SK-N-SH treated with all-trans-retinoic acid at 6 μM for 48 hours (cell line): Measurements from ENCODE around the gene LIMK2.

Source experiments
- ATAC-seq: fragments of 200-7000 bp; cut with Tn5 transposase; 3 replicates; pipeline ENCODE4 v1.9.1; 2020; ENCODE audit warnings: mild to moderate bottlenecking, moderate library complexity
- ARNTL ChIP-seq: fragments of 450-650 bp; formaldehyde crosslinking; IDR thresholded peaks from 2 replicates; pipeline ENCODE4 v1.5.0; 2020; ENCODE audit warnings: low read depth, mild to moderate bottlenecking, moderate library complexity, borderline replicate concordance
- BACH2 ChIP-seq: fragments of 250-450 bp; sonication (Bioruptor Pico); IDR thresholded peaks from 2 replicates; pipeline ENCODE4 v1.9.0; 2021; ENCODE audit warnings: mild to moderate bottlenecking, borderline replicate concordance
- CSDC2 ChIP-seq: fragments of 250-450 bp; sonication (Bioruptor Pico); IDR thresholded peaks from 2 replicates; pipeline ENCODE4 v1.5.0; 2020; ENCODE audit warnings: mild to moderate bottlenecking, moderate library complexity
- ESRRG ChIP-seq: fragments of 250-450 bp; sonication (Bioruptor Pico); IDR thresholded peaks from 2 replicates; pipeline ENCODE4 v1.6.1; 2021; ENCODE audit warnings: mild to moderate bottlenecking
- GLIS3 ChIP-seq: fragments of 250-450 bp; sonication (Bioruptor Pico); IDR thresholded peaks from 2 replicates; pipeline ENCODE4 v1.5.0; 2020; ENCODE audit warnings: mild to moderate bottlenecking, moderate library complexity
- ISL1 ChIP-seq: fragments of 250-450 bp; sonication (Bioruptor Pico); IDR thresholded peaks from 2 replicates; pipeline ENCODE4 v2.1.2; 2022; ENCODE audit warnings: mild to moderate bottlenecking, moderate library complexity
- OSR1 ChIP-seq: fragments of 250-450 bp; sonication (Bioruptor Pico); IDR thresholded peaks from 2 replicates; pipeline ENCODE4 v1.8.0; 2022; ENCODE audit warnings: moderate library complexity, mild to moderate bottlenecking, inconsistent platforms
- PPARA ChIP-seq: fragments of 250-450 bp; sonication (Bioruptor Pico); IDR thresholded peaks from 2 replicates; pipeline ENCODE4 v1.5.0; 2020; ENCODE audit warnings: mild to moderate bottlenecking, borderline replicate concordance
- RARB ChIP-seq: fragments of 250-450 bp; sonication (Bioruptor Pico); IDR thresholded peaks from 2 replicates; pipeline ENCODE4 v1.8.0; 2021; ENCODE audit warnings: mild to moderate bottlenecking, moderate library complexity
- SNAI2 ChIP-seq: fragments of 250-450 bp; sonication (Bioruptor Pico); IDR thresholded peaks from 2 replicates; pipeline ENCODE4 v1.5.0; 2020; ENCODE audit warnings: mild to moderate bottlenecking, moderate library complexity
- TOX ChIP-seq: fragments of 250-450 bp; sonication (Bioruptor Pico); IDR thresholded peaks from 2 replicates; pipeline ENCODE4 v1.8.0; 2021; ENCODE audit warnings: mild to moderate bottlenecking, moderate library complexity, borderline replicate concordance
- ZC3H10 ChIP-seq: fragments of 250-450 bp; sonication (Bioruptor Pico); IDR thresholded peaks from 2 replicates; pipeline ENCODE4 v1.5.1; 2021; ENCODE audit warnings: mild to moderate bottlenecking, moderate library complexity
- ZFP3 ChIP-seq: fragments of 250-450 bp; sonication (Bioruptor Pico); IDR thresholded peaks from 2 replicates; pipeline ENCODE4 v1.5.0; 2020; ENCODE audit warnings: mild to moderate bottlenecking, moderate library complexity
- ZFP30 ChIP-seq: fragments of 450-650 bp; formaldehyde crosslinking; IDR thresholded peaks from 2 replicates; pipeline ENCODE4 v1.5.0; 2022; ENCODE audit warnings: mild to moderate bottlenecking, moderate library complexity
- ZNF70 ChIP-seq: fragments of 450-650 bp; formaldehyde crosslinking; IDR thresholded peaks from 2 replicates; pipeline ENCODE4 v1.5.0; 2020; ENCODE audit warnings: mild to moderate bottlenecking, moderate library complexity
- ZNF8 ChIP-seq: fragments of 450-650 bp; formaldehyde crosslinking; IDR thresholded peaks from 2 replicates; pipeline ENCODE4 v1.5.0; 2020; ENCODE audit warnings: mild to moderate bottlenecking, moderate library complexity
- TF ChIP-seq, protein P1 (sequence below): fragments of 250-450 bp; sonication (Bioruptor Pico); IDR thresholded peaks from 2 replicates; pipeline ENCODE4 v1.5.1; 2021; ENCODE audit warnings: mild to moderate bottlenecking, moderate library complexity
- TF ChIP-seq, protein P2 (sequence below): fragments of 250-450 bp; sonication (Bioruptor Pico); IDR thresholded peaks from 2 replicates; pipeline ENCODE4 v1.8.0; 2020; ENCODE audit warnings: mild to moderate bottlenecking, moderate library complexity, borderline replicate concordance
- TF ChIP-seq, protein P3 (sequence below): fragments of 250-450 bp; sonication (Bioruptor Pico); IDR thresholded peaks from 2 replicates; pipeline ENCODE4 v1.8.0; 2021; ENCODE audit warnings: low read depth, mild to moderate bottlenecking, moderate library complexity, borderline replicate concordance

LIMK2 gene

DNA sequence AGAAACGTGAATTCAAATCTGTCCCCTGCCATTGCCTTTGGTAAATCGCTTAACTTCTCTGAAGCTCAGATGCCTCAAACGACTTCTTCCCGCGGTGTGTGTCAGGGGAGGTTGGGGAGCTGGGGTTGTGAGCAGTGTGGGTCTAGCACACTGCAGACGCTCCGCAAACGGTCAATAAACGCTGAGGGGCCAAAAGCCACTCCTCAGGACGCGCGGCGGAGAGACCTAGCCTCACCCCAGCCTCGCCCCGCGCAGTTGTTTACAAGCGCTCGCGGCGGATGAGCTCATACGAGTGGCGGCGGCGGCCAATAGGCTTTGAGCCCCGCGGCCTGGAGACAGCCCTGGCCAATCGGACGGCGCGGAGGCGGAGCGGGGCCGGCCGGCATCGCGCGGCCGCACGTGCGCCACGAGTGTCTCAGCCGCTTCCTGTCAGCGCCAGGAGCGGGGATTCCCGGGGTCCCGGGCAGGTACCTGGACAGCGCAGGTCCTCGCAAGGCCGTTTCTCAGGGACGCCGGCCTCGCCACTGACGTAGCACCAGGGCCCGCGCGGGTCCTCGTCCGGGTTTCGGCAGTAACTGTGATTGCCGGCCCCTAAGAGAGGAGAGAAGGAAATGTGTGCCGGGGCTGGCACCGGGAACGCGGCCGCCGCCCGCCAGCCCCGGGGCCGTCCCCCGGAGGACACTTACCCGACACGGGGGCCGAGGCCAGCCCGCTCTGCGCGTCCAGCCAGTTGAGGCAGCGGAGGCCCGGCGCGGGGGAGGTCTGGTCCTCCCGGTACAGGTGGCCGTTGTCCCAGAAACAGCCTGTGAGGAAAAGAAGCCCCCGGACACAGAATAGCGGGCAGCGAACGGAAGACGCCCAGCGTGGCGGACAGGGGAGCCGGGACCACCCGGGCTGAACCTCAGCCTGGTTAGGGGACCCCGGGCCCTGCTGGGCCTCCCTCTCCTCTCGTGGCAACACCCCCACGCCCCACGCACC, 78.7 kb downstream of the LIMK2 start:
- peak; percentile 91 for ATAC-seq

DNA sequence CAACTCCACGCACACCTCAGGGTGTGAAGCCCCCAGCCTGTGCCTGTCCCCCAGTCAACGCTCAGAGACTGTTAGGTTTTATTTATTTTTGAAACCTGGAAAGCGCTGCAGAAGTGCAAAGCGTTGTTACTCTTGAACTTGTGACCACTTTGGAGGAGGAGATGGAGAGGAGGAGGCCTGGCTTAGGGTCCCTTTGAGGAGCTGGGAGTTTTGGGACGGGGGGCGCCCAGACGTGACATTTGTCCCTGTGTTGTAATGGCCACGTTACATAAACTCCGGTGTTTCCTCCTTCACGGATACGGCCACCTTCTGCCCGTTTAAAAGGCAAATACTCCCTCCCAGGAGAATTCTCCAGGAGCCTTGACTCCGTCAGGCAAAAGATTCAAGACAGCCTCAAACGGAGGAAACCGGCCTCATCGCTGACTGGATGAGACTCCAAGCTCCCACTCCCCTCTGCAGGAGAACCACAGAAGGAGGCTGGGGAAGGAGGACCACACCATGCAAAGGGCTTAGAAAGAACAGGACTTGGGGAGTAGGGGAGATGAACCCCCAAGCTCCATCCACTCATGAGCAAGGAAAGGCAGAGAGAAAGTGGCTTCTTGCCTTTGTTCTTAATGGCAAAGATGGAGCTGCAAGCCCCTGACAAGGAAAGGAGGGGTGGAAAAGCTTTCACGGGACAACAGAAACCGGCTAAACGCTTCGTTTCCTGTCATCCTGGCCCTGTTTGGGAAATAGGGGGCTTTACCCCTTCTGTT, 79.6 kb downstream of the LIMK2 start:
- ATAC-seq: peak; percentile 43
- TF ChIP-seq, protein P1, sequence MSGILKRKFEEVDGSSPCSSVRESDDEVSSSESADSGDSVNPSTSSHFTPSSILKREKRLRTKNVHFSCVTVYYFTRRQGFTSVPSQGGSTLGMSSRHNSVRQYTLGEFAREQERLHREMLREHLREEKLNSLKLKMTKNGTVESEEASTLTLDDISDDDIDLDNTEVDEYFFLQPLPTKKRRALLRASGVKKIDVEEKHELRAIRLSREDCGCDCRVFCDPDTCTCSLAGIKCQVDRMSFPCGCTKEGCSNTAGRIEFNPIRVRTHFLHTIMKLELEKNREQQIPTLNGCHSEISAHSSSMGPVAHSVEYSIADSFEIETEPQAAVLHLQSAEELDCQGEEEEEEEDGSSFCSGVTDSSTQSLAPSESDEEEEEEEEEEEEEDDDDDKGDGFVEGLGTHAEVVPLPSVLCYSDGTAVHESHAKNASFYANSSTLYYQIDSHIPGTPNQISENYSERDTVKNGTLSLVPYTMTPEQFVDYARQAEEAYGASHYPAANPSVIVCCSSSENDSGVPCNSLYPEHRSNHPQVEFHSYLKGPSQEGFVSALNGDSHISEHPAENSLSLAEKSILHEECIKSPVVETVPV (CRISPR knock-in tag): no peak
- TF ChIP-seq OSR1 (CRISPR knock-in tag) (no peak), PPARA (CRISPR knock-in tag) (no peak), ZNF8 (CRISPR knock-in tag) (no peak), BACH2 (CRISPR knock-in tag) (no peak), ZNF70 (CRISPR knock-in tag) (no peak), GLIS3 (CRISPR knock-in tag) (no peak), RARB (CRISPR knock-in tag) (no peak), SNAI2 (CRISPR knock-in tag) (no peak), ZFP30 (CRISPR knock-in tag) (no peak), ZFP3 (CRISPR knock-in tag) (no peak)
- TF ChIP-seq, protein P2, sequence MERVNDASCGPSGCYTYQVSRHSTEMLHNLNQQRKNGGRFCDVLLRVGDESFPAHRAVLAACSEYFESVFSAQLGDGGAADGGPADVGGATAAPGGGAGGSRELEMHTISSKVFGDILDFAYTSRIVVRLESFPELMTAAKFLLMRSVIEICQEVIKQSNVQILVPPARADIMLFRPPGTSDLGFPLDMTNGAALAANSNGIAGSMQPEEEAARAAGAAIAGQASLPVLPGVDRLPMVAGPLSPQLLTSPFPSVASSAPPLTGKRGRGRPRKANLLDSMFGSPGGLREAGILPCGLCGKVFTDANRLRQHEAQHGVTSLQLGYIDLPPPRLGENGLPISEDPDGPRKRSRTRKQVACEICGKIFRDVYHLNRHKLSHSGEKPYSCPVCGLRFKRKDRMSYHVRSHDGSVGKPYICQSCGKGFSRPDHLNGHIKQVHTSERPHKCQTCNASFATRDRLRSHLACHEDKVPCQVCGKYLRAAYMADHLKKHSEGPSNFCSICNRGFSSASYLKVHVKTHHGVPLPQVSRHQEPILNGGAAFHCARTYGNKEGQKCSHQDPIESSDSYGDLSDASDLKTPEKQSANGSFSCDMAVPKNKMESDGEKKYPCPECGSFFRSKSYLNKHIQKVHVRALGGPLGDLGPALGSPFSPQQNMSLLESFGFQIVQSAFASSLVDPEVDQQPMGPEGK (CRISPR knock-in tag): no peak

More for the DNA sequence above, 78.7 kb downstream of the LIMK2 start:
- TF ChIP-seq ZFP30 (CRISPR knock-in tag) (no peak), ARNTL (CRISPR knock-in tag) (peak; percentile 94), CSDC2 (CRISPR knock-in tag) (0 out of 2 replicates have a peak, but pooled peaks have one; percentile 30), OSR1 (CRISPR knock-in tag) (no peak)

- no peak for TF ChIP-seq ISL1 (CRISPR knock-in tag)
- TF ChIP-seq, protein P1 (CRISPR knock-in tag): no peak
- no peak for TF ChIP-seq RARB (CRISPR knock-in tag)
- TF ChIP-seq, protein P2 (CRISPR knock-in tag): no peak
- TF ChIP-seq ZFP30 (CRISPR knock-in tag): no peak
- peak; percentile 80 for ATAC-seq
Observed at GRCh38 chr22:31292236-31292989, 80.3 kb downstream of the LIMK2 start, which contains the start of gene PIK3IP1. Gene PIK3IP1 (minus strand): TSS chr22:31292488. CDS start chr22:31292344, 144 bp downstream.

DNA sequence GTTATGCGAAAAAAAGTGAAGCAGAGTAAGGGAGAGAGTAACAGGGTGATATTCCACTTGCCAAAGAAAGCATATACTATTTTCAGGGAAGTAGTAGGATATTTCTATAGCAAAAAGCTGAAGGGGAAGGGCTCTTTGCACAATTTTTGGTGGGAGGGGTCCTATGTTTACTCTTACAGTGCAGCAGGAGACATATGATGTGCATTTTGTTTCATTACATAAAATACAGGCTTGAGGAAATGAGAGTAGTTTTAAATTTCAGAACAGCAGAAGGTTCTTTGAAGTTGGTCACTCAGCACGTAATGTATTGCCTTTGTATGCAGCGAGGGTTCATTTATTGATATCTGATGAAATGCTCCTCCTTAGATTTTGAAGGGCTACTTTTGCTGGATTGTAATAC, 83.3 kb downstream of the LIMK2 start:
- no peak for ATAC-seq
- TF ChIP-seq, protein P3, sequence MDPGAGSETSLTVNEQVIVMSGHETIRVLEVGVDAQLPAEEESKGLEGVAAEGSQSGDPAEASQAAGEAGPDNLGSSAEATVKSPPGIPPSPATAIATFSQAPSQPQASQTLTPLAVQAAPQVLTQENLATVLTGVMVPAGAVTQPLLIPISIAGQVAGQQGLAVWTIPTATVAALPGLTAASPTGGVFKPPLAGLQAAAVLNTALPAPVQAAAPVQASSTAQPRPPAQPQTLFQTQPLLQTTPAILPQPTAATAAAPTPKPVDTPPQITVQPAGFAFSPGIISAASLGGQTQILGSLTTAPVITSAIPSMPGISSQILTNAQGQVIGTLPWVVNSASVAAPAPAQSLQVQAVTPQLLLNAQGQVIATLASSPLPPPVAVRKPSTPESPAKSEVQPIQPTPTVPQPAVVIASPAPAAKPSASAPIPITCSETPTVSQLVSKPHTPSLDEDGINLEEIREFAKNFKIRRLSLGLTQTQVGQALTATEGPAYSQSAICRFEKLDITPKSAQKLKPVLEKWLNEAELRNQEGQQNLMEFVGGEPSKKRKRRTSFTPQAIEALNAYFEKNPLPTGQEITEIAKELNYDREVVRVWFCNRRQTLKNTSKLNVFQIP (CRISPR knock-in tag): no peak
- TF ChIP-seq TOX (no peak), ZC3H10 (CRISPR knock-in tag) (no peak), SNAI2 (CRISPR knock-in tag) (no peak), ESRRG (no peak), ZNF8 (CRISPR knock-in tag) (no peak), ZFP30 (CRISPR knock-in tag) (no peak), ZNF70 (CRISPR knock-in tag) (no peak), ARNTL (CRISPR knock-in tag) (no peak), ISL1 (CRISPR knock-in tag) (no peak)
- TF ChIP-seq, protein P1 (CRISPR knock-in tag): no peak
- TF ChIP-seq, protein P2 (CRISPR knock-in tag): no peak
